Liver (tissue), 2 donors: ENCODE results near the gene AATK.

Experiments used
- TF ChIP-seq, protein P1 (sequence below): fragments of 150-350 bp; IDR thresholded peaks from 2 replicates; pipeline ENCODE4 v1.5.1; 2017; ENCODE audit warnings: improper control_type of control experiment, low read depth, low read length; ENCODE audit not compliant: missing input control
- TF ChIP-seq, protein P2 (sequence below): IDR thresholded peaks from 2 replicates; pipeline ENCODE4 v1.6.1; 2016; ENCODE audit warnings: antibody characterized with exemption, mild to moderate bottlenecking
- TF ChIP-seq, protein P3 (sequence below): IDR thresholded peaks from 2 replicates; pipeline ENCODE4 v1.6.1; 2016; ENCODE audit warnings: antibody characterized with exemption
- donor health status: healthy.

DNA sequence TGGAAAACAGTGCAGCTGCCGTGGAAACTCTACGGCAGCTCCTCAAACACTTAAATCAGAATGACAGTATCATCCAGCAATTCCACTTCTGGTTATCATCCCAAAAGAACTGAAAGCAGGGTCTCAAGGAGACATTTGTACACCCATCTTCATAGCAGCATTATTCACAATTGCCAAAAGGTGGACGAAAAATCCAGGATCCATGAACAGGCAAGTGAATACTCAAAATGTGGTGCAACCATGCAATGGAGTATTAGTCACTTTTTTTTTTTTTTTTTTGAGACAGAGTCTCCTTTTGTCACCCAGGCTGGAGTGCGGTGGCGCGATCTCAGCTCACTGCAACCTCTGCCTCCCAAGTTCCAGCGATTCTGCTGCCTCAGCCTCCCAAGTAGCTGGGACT lies 10.6 kb upstream of the AATK start:
- TF ChIP-seq, protein P1, sequence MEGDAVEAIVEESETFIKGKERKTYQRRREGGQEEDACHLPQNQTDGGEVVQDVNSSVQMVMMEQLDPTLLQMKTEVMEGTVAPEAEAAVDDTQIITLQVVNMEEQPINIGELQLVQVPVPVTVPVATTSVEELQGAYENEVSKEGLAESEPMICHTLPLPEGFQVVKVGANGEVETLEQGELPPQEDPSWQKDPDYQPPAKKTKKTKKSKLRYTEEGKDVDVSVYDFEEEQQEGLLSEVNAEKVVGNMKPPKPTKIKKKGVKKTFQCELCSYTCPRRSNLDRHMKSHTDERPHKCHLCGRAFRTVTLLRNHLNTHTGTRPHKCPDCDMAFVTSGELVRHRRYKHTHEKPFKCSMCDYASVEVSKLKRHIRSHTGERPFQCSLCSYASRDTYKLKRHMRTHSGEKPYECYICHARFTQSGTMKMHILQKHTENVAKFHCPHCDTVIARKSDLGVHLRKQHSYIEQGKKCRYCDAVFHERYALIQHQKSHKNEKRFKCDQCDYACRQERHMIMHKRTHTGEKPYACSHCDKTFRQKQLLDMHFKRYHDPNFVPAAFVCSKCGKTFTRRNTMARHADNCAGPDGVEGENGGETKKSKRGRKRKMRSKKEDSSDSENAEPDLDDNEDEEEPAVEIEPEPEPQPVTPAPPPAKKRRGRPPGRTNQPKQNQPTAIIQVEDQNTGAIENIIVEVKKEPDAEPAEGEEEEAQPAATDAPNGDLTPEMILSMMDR, result no peak
- TF ChIP-seq, protein P2, sequence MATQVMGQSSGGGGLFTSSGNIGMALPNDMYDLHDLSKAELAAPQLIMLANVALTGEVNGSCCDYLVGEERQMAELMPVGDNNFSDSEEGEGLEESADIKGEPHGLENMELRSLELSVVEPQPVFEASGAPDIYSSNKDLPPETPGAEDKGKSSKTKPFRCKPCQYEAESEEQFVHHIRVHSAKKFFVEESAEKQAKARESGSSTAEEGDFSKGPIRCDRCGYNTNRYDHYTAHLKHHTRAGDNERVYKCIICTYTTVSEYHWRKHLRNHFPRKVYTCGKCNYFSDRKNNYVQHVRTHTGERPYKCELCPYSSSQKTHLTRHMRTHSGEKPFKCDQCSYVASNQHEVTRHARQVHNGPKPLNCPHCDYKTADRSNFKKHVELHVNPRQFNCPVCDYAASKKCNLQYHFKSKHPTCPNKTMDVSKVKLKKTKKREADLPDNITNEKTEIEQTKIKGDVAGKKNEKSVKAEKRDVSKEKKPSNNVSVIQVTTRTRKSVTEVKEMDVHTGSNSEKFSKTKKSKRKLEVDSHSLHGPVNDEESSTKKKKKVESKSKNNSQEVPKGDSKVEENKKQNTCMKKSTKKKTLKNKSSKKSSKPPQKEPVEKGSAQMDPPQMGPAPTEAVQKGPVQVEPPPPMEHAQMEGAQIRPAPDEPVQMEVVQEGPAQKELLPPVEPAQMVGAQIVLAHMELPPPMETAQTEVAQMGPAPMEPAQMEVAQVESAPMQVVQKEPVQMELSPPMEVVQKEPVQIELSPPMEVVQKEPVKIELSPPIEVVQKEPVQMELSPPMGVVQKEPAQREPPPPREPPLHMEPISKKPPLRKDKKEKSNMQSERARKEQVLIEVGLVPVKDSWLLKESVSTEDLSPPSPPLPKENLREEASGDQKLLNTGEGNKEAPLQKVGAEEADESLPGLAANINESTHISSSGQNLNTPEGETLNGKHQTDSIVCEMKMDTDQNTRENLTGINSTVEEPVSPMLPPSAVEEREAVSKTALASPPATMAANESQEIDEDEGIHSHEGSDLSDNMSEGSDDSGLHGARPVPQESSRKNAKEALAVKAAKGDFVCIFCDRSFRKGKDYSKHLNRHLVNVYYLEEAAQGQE, result no peak
- TF ChIP-seq, protein P3, sequence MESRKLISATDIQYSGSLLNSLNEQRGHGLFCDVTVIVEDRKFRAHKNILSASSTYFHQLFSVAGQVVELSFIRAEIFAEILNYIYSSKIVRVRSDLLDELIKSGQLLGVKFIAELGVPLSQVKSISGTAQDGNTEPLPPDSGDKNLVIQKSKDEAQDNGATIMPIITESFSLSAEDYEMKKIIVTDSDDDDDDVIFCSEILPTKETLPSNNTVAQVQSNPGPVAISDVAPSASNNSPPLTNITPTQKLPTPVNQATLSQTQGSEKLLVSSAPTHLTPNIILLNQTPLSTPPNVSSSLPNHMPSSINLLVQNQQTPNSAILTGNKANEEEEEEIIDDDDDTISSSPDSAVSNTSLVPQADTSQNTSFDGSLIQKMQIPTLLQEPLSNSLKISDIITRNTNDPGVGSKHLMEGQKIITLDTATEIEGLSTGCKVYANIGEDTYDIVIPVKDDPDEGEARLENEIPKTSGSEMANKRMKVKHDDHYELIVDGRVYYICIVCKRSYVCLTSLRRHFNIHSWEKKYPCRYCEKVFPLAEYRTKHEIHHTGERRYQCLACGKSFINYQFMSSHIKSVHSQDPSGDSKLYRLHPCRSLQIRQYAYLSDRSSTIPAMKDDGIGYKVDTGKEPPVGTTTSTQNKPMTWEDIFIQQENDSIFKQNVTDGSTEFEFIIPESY, result no peak
